Measurements from ENCODE around the gene TP53RK.

Gene TP53RK

DNA sequence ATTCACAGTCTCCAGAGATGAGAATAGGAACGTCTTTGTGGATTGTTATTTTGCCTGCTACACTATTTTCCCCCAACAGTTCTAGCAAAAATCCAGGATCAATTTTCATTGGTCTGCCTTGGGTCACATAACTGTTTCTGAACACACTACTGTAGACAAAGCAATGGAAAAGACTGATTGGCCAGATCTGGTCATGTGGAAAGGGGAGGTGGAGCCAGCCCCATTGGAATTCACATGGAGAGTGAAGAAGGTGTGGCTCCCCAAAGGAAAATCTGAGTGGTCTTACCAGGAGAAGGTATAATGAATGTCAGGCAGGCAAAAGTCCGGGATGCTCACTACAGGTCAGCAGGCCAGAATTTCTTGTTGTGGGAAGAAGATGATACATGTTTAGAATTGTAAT is 9.5 kb upstream of the TP53RK start:
- Histone ChIP-seq H3K36me3 (ENCODE audit: control insufficient read depth in 2 of 2, insufficient read depth in 1 of 2, low read length in 2 of 2) (no peaks in the 10 kb centered on the region), H3K27ac (ENCODE audit: extremely low read depth, low read depth, low read length) (no peak overlapping the region), H3K4me1 (ENCODE audit: control insufficient read depth, insufficient read depth, low read length) (no peaks in the 10 kb centered on the region), H3K4me3 (ENCODE audit: low read depth, low read length) (no peak overlapping the region), H3K9me3 (ENCODE audit: control insufficient read depth, insufficient read depth, low read depth, low read length) (no peaks in the 10 kb centered on the region)
- POLR2A ChIA-PET = no interaction called here
- CTCF ChIA-PET = interaction anchor here (0.6 to 1.3 kb wide), 4 partner anchors 9 to 685 kb away, joined by 3 read pairs; no protein-coding TSS in a partner anchor
- TF ChIP-seq KLF16 (tag by site-specific recombination; IDR thresholded peaks at IDR 0.05) (no peak), SCRT2 (tag by site-specific recombination; IDR thresholded peaks at IDR 0.05) (no peak), ZNF239 (tag by site-specific recombination; IDR thresholded peaks at IDR 0.05) (no peak), ZNF426 (tag by site-specific recombination; IDR thresholded peaks at IDR 0.05) (no peak), HOXD13 (CRISPR knock-in tag; IDR thresholded peaks at IDR 0.05; ENCODE audit: borderline replicate concordance) (no peak), ZNF202 (tag by site-specific recombination; IDR thresholded peaks at IDR 0.05; ENCODE audit: borderline replicate concordance) (no peak), FEZF1 (tag by site-specific recombination; IDR thresholded peaks at IDR 0.05) (no peak), GLI4 (tag by site-specific recombination; IDR thresholded peaks at IDR 0.05) (no peak), ZBTB48 (tag by site-specific recombination; IDR thresholded peaks at IDR 0.05) (no peak), ZNF169 (tag by site-specific recombination; IDR thresholded peaks at IDR 0.05) (no peak), ZNF114 (tag by site-specific recombination; IDR thresholded peaks at IDR 0.05) (no peak), ATF2 (tag by site-specific recombination; IDR thresholded peaks at IDR 0.05; ENCODE audit: low read depth) (no peak), ZBTB21 (tag by site-specific recombination; IDR thresholded peaks at IDR 0.05) (no peak), TRIM28 (IDR thresholded peaks at IDR 0.05; ENCODE audit: borderline replicate concordance, low read length) (no peak), ZBTB44 (tag by site-specific recombination; IDR thresholded peaks at IDR 0.05) (no peak), ZNF623 (tag by site-specific recombination; IDR thresholded peaks at IDR 0.05) (no peak), HOXC10 (CRISPR knock-in tag; IDR thresholded peaks at IDR 0.05) (no peak)
- TF ChIP-seq, protein P1, sequence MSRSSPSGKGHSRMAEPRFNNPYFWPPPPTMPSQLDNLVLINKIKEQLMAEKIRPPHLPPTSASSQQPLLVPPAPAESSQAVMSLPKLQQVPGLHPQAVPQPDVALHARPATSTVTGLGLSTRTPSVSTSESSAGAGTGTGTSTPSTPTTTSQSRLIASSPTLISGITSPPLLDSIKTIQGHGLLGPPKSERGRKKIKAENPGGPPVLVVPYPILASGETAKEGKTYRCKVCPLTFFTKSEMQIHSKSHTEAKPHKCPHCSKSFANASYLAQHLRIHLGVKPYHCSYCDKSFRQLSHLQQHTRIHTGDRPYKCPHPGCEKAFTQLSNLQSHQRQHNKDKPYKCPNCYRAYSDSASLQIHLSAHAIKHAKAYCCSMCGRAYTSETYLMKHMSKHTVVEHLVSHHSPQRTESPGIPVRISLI (tag by site-specific recombination; IDR thresholded peaks at IDR 0.05) = no peak

GRCh38 chr20:46696791-46697279 is 7.6 kb upstream of the TP53RK start:
- Histone ChIP-seq H3K27ac (ENCODE audit: extremely low read depth, low read depth, low read length) (no peak overlapping the region), H3K36me3 (ENCODE audit: control insufficient read depth in 2 of 2, insufficient read depth in 1 of 2, low read length in 2 of 2) (no peaks in the 10 kb centered on the region), H3K4me3 (ENCODE audit: low read depth, low read length) (no peak overlapping the region), H3K9me3 (ENCODE audit: control insufficient read depth, insufficient read depth, low read depth, low read length) (no peaks in the 10 kb centered on the region), H3K4me1 (ENCODE audit: control insufficient read depth, insufficient read depth, low read length) (no peaks in the 10 kb centered on the region)
- ChIA-PET POLR2A (no interaction called here), CTCF (interaction anchor here (0.7 to 1.7 kb wide), 2 partner anchors 11 to 14 kb away, joined by 4 to 8 read pairs; no protein-coding TSS in a partner anchor)
- TF ChIP-seq ATF2 (tag by site-specific recombination; IDR thresholded peaks at IDR 0.05; ENCODE audit: low read depth) (no peak), ZNF16 (tag by site-specific recombination; IDR thresholded peaks at IDR 0.05; ENCODE audit: low read depth) (no peak), ZFHX2 (tag by site-specific recombination; conservative IDR thresholded peaks at IDR 0.05) (no peak)
